KMS-11 (cell line): ENCODE data around the gene ALDOB.

Experiments
- H2AFZ ChIP-seq: fragments of 200-600 bp; sonication (generic); 2 replicates; pipeline ENCODE4 v1.6.1; 2016; ENCODE audit warnings: antibody characterized with exemption, mixed run types, low read depth
- H3K27ac ChIP-seq: fragments of 200-600 bp; sonication (generic); 2 replicates; pipeline ENCODE4 v1.6.1; 2016; ENCODE audit warnings: mild to moderate bottlenecking, mixed run types
- H3K27me3 ChIP-seq: fragments of 200-600 bp; sonication (generic); 2 replicates; pipeline ENCODE4 v1.6.1; 2017; ENCODE audit warnings: mild to moderate bottlenecking, low read depth, mixed run types, moderate library complexity; ENCODE audit not compliant: insufficient read depth
- H3K36me3 ChIP-seq: fragments of 200-600 bp; sonication (generic); 2 replicates; pipeline ENCODE4 v1.6.1; 2017; ENCODE audit warnings: mild to moderate bottlenecking, mixed run types; ENCODE audit not compliant: insufficient read depth
- H3K4me1 ChIP-seq: fragments of 200-600 bp; sonication (generic); 2 replicates; pipeline ENCODE4 v1.6.1; 2016; ENCODE audit warnings: mild to moderate bottlenecking, low read depth, mixed run types; ENCODE audit not compliant: poor library complexity, severe bottlenecking
- H3K4me2 ChIP-seq: fragments of 200-600 bp; sonication (generic); 2 replicates; pipeline ENCODE4 v1.7.0; 2016; ENCODE audit warnings: mild to moderate bottlenecking, mixed run types
- H3K4me3 ChIP-seq: fragments of 200-600 bp; sonication (generic); IDR thresholded peaks from 2 replicates; pipeline ENCODE4 v1.6.1; 2017; ENCODE audit warnings: low read depth, low read length, mixed read lengths; ENCODE audit not compliant: insufficient read depth
- H3K79me2 ChIP-seq: fragments of 200-600 bp; sonication (generic); 2 replicates; pipeline ENCODE4 v1.6.1; 2016; ENCODE audit warnings: low read depth, mixed run types; ENCODE audit not compliant: insufficient read depth
- H3K9ac ChIP-seq: fragments of 200-600 bp; sonication (generic); 2 replicates; pipeline ENCODE4 v1.6.1; 2016; ENCODE audit warnings: mild to moderate bottlenecking, mixed run types
- H4K20me1 ChIP-seq: fragments of 200-600 bp; sonication (generic); 2 replicates; pipeline ENCODE4 v1.6.1; 2016; ENCODE audit warnings: mild to moderate bottlenecking, mixed run types; ENCODE audit not compliant: insufficient read depth
- CTCF ChIP-seq: fragments of 200-600 bp; sonication (generic); conservative IDR thresholded peaks from 2 replicates; pipeline ENCODE4 v1.6.1; 2017; ENCODE audit warnings: low read depth, mild to moderate bottlenecking, antibody characterized with exemption, low read length, moderate library complexity, mixed read lengths

The ALDOB gene

GRCh38 chr9:101442318-101442717 is 6.7 kb upstream of the ALDOB start:
- H3K36me3 ChIP-seq = no peaks in the 10 kb centered on the region
- no peak overlapping the region for H3K4me3 ChIP-seq
- no peaks in the 10 kb centered on the region for H3K79me2 ChIP-seq
- no peak overlapping the region for H3K4me2 ChIP-seq
- H2AFZ ChIP-seq = no peak overlapping the region
- H3K4me1 ChIP-seq = peaks cover 11% of the 10 kb centered on the region
- H3K27me3 ChIP-seq = no peaks in the 10 kb centered on the region
- no peak overlapping the region for H3K9ac ChIP-seq
- H3K27ac ChIP-seq = no peak overlapping the region
- TF ChIP-seq CTCF = no peak
- no peaks in the 10 kb centered on the region for H4K20me1 ChIP-seq

GRCh38 chr9:101440714-101441230 is 5.2 kb upstream of the ALDOB start:
- TF ChIP-seq CTCF = no peak
- no peaks in the 10 kb centered on the region for H3K36me3 ChIP-seq

GRCh38 chr9:101438523-101438922 is 2.9 kb upstream of the ALDOB start:
- H3K36me3 ChIP-seq = no peaks in the 10 kb centered on the region
- no peak overlapping the region for H3K9ac ChIP-seq
- H3K4me2 ChIP-seq = no peak overlapping the region
- no peak overlapping the region for H3K4me3 ChIP-seq
- H3K4me1 ChIP-seq = peaks cover 11% of the 10 kb centered on the region
- H3K79me2 ChIP-seq = no peaks in the 10 kb centered on the region
- H3K27me3 ChIP-seq = no peaks in the 10 kb centered on the region
- H2AFZ ChIP-seq = no peak overlapping the region
- no peak overlapping the region for H3K27ac ChIP-seq
- no peak for TF ChIP-seq CTCF
- no peaks in the 10 kb centered on the region for H4K20me1 ChIP-seq

More at GRCh38 chr9:101440714-101441230, 5.2 kb upstream of the ALDOB start:
- Histone ChIP-seq H3K9ac (no peak overlapping the region), H3K4me2 (no peak overlapping the region), H3K4me3 (no peak overlapping the region), H3K4me1 (peaks cover 11% of the 10 kb centered on the region), H3K79me2 (no peaks in the 10 kb centered on the region), H4K20me1 (no peaks in the 10 kb centered on the region), H3K27me3 (no peaks in the 10 kb centered on the region), H2AFZ (no peak overlapping the region), H3K27ac (no peak overlapping the region)

- no peak overlapping the region for H2AFZ ChIP-seq
- H3K27me3 ChIP-seq = no peaks in the 10 kb centered on the region
- H3K4me1 ChIP-seq = peaks cover 11% of the 10 kb centered on the region
- no peaks in the 10 kb centered on the region for H3K36me3 ChIP-seq
- no peak overlapping the region for H3K4me3 ChIP-seq
- no peaks in the 10 kb centered on the region for H4K20me1 ChIP-seq
- no peak overlapping the region for H3K27ac ChIP-seq
- H3K9ac ChIP-seq = no peak overlapping the region
- no peaks in the 10 kb centered on the region for H3K79me2 ChIP-seq
- TF ChIP-seq CTCF = no peak
- no peak overlapping the region; the same call in 1 of the 2 replicates for H3K4me2 ChIP-seq
These were observed 2.2 kb upstream of the ALDOB start for GRCh38 chr9:101437806-101438232.
